Upper lobe of right lung (tissue), 1 donor: ENCODE measurements around the gene SERINC5. TPM values are rescaled to one million over a fixed set of nuclear protein-coding genes. Genes with fewer than 3 reads are reported as not detected.
A peak's percentile ranks its signal among the peaks of the same experiment; 100 is the strongest.
"Not testable (repeated sequence)": the region's sequence is repeated elsewhere in the genome, so short reads cannot be mapped to it uniquely, and the experiment has no call there.

Source experiments
- ATAC-seq: fragments of 200-7000 bp; cut with Tn5 transposase; one replicate; pipeline ENCODE4 v1.9.1; 2020; ENCODE audit warnings: mild to moderate bottlenecking, moderate library complexity
- DNase-seq: peaks from one replicate; pipeline ENCODE4 v3.0.0-alpha.2; 2020
- H3K27ac ChIP-seq: fragments of 200-600 bp; one replicate; pipeline ENCODE4 v1.8.0; 2022
- H3K27me3 ChIP-seq: fragments of 200-600 bp; one replicate; pipeline ENCODE4 v1.8.0; 2022; ENCODE audit warnings: mild to moderate bottlenecking
- H3K36me3 ChIP-seq: fragments of 200-600 bp; one replicate; pipeline ENCODE4 v1.8.0; 2022
- H3K4me1 ChIP-seq: fragments of 200-600 bp; one replicate; pipeline ENCODE4 v1.8.0; 2022
- H3K4me3 ChIP-seq: fragments of 200-600 bp; one replicate; pipeline ENCODE4 v1.8.0; 2022; ENCODE audit warnings: mild to moderate bottlenecking
- H3K9me3 ChIP-seq: fragments of 200-600 bp; one replicate; pipeline ENCODE4 v1.8.0; 2022
- CTCF ChIP-seq: fragments of 200-600 bp; IDR thresholded peaks from one replicate; pipeline ENCODE4 v1.8.0; 2022; ENCODE audit warnings: antibody characterized with exemption
- intact Hi-C: fragments of 100-400 bp; cut with DNase I; formaldehyde crosslinking; loops from one replicate; pipeline ENCODE4 v1.11.0; 2022
- total RNA-seq: library from RNA; stranded (reverse); fragmentation: NEBNext Ultra II Directional; extraction: Animal tissue kit (Norgen Biotek cat#: 25700); gene quantifications from one replicate; pipeline ENCODE4 v1.2.1, GENCODE V29; 2021
- donor health status: DM: no; HTN: yes; CAD: no; lungs with severe emphysema.

SERINC5 gene
- total RNA-seq, 1 donor from 2014 or later, result 60.4 TPM

DNA sequence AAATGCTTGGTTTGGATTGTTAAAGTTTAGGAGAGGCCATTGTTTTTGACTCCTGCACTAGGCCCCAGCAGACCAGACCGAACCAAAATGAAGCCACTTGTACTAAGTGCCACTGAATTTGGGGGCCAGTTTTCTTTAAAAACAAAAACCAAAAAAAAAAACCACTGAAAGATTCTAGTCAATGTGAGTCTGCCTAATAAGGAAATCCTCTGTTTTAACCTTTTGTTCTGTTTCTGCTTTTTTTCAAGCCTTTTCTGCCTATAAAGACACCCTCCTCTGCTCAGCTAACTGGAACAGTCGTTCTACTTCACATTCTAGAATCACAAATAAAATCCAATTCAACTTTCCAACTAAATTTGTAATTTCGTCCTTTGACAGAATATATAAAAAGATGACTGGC lies 64.9 kb downstream of the SERINC5 start:
- ATAC-seq (no peak), DNase-seq (no peak)
- Histone ChIP-seq H3K27me3 (no peaks in the 10 kb centered on the region), H3K4me3 (no peak overlapping the region), H3K36me3 (no peaks in the 10 kb centered on the region), H3K27ac (no peak overlapping the region), H3K9me3 (no peaks in the 10 kb centered on the region), H3K4me1 (peaks cover 54% of the 10 kb centered on the region)
- intact Hi-C loops, result no loop called here
- no peak for TF ChIP-seq CTCF

DNA sequence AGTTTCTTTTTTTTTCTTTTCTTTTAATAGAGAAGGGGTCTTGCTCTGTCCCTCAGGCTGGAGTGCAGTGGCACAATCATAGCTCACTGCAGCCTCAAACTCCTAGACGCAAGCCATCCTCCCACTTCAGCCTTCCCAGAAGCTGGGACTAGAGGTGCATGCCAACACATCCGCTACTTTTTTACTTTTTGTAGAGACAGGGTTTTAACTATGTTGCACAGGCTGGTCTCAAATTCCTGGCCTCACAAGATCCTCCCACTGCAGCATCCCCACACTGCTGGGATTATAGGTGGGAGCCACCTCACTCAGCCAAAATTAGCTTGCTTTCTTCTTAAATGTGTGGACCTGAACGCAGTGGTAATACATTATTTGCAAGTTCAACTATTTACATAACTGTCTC lies 66.1 kb downstream of the SERINC5 start:
- TF ChIP-seq CTCF, result no peak
- H3K4me3 ChIP-seq, result no peak overlapping the region
- H3K27ac ChIP-seq, result peak overlapping the region; percentile 44
- no peaks in the 10 kb centered on the region for H3K36me3 ChIP-seq
- DNase-seq (no peak), ATAC-seq (no peak)
- H3K9me3 ChIP-seq, result no peaks in the 10 kb centered on the region
- intact Hi-C loops, result no loop called here
- H3K27me3 ChIP-seq, result no peaks in the 10 kb centered on the region
- H3K4me1 ChIP-seq, result peaks cover 47% of the 10 kb centered on the region

GRCh38 chr5:80189201-80189600 lies 66.6 kb downstream of the SERINC5 start:
- Histone ChIP-seq H3K27me3 (no peaks in the 10 kb centered on the region), H3K9me3 (no peaks in the 10 kb centered on the region), H3K4me1 (peaks cover 48% of the 10 kb centered on the region), H3K27ac (peak overlapping the region; percentile 44), H3K4me3 (no peak overlapping the region), H3K36me3 (no peaks in the 10 kb centered on the region)
- ATAC-seq, result no peak
- no peak for DNase-seq
- no peak for TF ChIP-seq CTCF
- intact Hi-C loops, result no loop called here

DNA sequence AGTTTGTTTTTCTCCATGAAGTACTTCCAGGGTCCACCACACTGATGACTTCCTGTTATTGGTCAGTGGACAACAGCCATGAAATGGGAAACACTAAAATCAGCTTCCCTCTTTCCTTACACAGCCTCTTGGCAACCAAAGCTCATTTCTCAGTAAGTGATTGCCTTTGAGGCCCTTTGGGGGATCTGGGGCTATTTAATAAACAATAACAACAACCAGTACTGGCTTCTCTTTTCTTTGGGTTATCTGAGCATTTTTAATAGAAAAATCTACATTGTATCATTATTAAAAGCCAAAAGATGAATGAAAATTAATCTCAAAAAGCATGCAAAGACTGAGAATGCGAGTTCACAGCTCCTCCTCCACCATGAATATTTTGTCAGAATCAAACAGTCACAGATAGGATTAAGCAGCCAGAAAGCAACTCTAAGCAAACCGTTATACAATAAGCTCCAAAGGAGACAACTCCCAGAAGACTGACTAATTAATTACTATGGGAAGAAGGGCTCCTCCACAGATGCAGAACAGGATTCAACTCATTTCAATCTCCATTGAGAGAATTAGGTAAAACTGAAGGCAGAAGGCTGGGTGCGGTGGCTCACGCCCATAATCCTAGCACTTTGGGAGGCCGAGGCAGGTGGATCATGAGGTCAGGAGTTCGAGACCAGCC lies 68.3 kb downstream of the SERINC5 start:
- no peak for TF ChIP-seq CTCF
- intact Hi-C loops, result no loop called here

GRCh38 chr5:80185535-80185934 lies 70.3 kb downstream of the SERINC5 start:
- H3K4me1 ChIP-seq, result peaks cover 49% of the 10 kb centered on the region
- peak overlapping the region; percentile 33 for H3K27ac ChIP-seq
- H3K9me3 ChIP-seq, H3K27me3 ChIP-seq, ATAC-seq, H3K4me3 ChIP-seq, intact Hi-C loops, H3K36me3 ChIP-seq, DNase-seq: not testable (repeated sequence)

More for the DNA sequence above, 68.3 kb downstream of the SERINC5 start:
- H3K4me1 ChIP-seq, result peaks cover 42% of the 10 kb centered on the region
- no peaks in the 10 kb centered on the region for H3K36me3 ChIP-seq
- no peaks in the 10 kb centered on the region for H3K27me3 ChIP-seq
- DNase-seq, result no peak
- H3K4me3 ChIP-seq, result no peak overlapping the region
- no peaks in the 10 kb centered on the region for H3K9me3 ChIP-seq
- ATAC-seq, result peak; percentile 17
- peak overlapping the region; percentile 65 for H3K27ac ChIP-seq

DNA sequence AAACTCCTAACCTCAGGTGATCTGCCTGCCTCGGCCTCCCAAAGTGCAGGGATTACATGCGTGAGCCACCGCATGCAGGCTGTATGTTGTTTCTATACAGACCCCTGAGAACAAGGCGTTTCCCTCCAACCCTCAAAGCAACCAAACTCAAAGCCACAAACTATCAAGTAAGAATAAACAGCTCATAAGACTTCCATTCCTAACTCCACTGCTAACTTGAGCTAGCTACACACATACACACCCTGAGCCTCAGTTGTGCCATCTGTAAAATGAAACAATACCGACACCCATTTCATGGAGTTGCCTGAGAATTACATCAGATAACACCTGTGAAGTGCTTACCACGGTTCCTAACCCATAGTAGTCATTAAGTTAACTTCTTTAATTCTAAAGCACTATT lies 70.8 kb downstream of the SERINC5 start:
- H3K4me1 ChIP-seq, result peaks cover 49% of the 10 kb centered on the region
- H3K36me3 ChIP-seq, result no peaks in the 10 kb centered on the region
- H3K27ac ChIP-seq, result peak overlapping the region; percentile 60
- no peak overlapping the region for H3K4me3 ChIP-seq
- TF ChIP-seq CTCF, result no peak
- no peaks in the 10 kb centered on the region for H3K27me3 ChIP-seq
- intact Hi-C loops, result no loop called here
- no peak for DNase-seq
- H3K9me3 ChIP-seq, result no peaks in the 10 kb centered on the region
- ATAC-seq, result no peak
